GM12874 (cell line): ENCODE measurements around the gene ASB1.

Experiments
- TF ChIP-seq, protein P1 (sequence below): IDR thresholded peaks from 2 replicates; pipeline ENCODE4 v1.5.1; 2011; ENCODE audit warnings: low read depth, mild to moderate bottlenecking, control low read depth, low read length, moderate library complexity; ENCODE audit not compliant: insufficient read depth

The ASB1 gene

DNA sequence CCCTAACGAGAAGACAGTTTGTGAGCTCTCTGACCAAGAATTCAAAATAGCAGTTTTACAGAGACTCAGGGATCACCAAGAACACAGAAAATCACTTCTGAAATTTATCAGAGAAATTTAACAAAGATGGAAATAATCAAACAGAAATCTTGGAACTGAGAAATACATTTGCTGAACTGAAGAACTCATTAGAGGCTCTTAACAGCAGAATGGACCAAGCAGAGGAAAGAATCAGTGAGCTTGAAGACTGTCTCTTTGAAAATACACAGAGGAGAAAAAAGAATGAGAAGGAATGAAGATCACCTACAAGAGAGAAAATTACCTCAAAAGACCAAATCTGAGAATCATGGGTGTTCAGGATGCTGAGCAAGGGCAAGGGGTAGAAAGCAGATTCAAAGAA, 29.7 kb downstream of the ASB1 start:
- TF ChIP-seq, protein P1, sequence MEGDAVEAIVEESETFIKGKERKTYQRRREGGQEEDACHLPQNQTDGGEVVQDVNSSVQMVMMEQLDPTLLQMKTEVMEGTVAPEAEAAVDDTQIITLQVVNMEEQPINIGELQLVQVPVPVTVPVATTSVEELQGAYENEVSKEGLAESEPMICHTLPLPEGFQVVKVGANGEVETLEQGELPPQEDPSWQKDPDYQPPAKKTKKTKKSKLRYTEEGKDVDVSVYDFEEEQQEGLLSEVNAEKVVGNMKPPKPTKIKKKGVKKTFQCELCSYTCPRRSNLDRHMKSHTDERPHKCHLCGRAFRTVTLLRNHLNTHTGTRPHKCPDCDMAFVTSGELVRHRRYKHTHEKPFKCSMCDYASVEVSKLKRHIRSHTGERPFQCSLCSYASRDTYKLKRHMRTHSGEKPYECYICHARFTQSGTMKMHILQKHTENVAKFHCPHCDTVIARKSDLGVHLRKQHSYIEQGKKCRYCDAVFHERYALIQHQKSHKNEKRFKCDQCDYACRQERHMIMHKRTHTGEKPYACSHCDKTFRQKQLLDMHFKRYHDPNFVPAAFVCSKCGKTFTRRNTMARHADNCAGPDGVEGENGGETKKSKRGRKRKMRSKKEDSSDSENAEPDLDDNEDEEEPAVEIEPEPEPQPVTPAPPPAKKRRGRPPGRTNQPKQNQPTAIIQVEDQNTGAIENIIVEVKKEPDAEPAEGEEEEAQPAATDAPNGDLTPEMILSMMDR, result no peak

DNA sequence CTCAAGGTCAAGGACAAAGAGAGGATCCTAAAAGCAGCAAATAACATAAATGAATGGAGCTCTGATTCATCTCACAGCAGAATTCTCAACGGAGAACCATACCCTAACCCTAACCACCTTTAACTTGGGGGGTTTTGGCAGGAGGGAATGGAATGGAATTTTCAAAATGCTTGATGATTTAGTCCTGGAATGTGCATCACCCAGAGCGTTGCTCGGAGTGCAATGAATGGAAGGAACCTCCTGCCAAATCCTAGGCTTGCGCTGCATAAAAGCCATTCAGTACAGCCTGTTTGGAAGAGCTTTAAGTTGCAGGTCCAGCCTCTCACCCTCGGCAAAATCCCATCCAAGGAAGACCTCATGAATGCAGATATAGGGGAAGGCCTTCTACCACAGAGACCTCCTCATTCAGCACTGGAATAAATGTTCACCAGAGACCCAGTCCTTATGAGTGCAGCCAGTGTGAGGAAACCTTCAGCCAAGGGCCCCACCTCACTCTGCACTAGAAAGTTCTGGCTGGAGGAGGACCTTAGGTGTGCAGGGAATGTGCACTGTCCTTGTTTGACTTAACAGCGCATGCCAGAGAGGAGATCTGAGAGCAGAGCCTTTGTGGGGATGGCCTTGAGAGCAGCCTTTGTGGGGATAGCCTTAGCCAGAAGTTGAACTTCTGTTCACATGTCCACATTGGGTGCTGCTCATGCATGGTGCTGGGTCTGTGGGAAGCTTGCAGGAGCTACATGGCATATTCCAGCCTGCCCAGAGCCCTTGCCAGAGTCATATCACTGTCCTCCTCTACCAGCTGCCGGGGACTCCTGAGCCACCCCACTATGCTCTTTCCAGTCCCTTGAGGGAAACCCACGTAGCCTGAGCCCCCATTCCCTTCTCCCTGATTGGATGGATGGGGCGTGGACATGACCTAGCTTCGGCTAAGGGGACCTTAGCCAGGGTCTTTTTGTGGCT, 30.5 kb downstream of the ASB1 start:
- TF ChIP-seq, protein P1, result no peak

GRCh38 chr2:238457927-238458324, 31.2 kb downstream of the ASB1 start:
- TF ChIP-seq, protein P1, result no peak

- TF ChIP-seq, protein P1, result no peak
Measured at GRCh38 chr2:238458651-238459050, 31.9 kb downstream of the ASB1 start.

DNA sequence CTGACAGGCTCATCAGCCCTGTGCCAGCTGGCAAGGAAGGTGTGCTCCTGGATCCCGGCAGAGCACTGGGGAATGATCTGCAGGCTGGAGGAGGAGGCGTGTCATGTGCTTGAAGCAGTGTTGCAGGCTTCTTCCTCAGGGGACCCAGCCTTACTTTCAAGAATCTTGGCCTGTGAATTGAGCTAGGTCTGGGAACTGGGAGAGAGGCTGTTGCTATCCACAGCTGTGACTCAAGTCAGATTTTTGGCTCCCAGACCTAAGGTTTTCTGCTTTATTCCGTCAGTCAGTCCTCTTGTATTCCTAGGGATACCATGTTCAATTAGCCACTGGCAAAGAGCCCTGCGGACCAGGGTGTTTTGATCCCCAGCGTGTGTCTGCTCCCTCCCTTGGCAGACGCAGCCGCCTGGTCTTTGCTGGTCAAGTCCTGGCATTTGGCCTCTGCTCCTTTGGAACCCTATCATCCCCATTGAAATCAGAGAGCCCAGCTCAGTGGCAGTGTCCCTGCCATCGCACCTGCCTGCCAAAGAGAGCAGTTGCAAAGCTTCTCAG, 32.4 kb downstream of the ASB1 start:
- TF ChIP-seq, protein P1, result no peak

- TF ChIP-seq, protein P1, result no peak
Measured at GRCh38 chr2:238461051-238461450, 34.3 kb downstream of the ASB1 start.

GRCh38 chr2:238461491-238461890, 34.8 kb downstream of the ASB1 start:
- TF ChIP-seq, protein P1, result no peak
